HEK293 (cell line): ENCODE measurements around the gene EPHB3.

Experiments
- ZBTB8A ChIP-seq: fragments of 450-650 bp; formaldehyde crosslinking; IDR thresholded peaks from 2 replicates; pipeline ENCODE4 v1.5.1; 2016; ENCODE audit warnings: missing biosample characterization, missing genetic modification characterization
- ZFHX2 ChIP-seq: fragments of 450-650 bp; formaldehyde crosslinking; conservative IDR thresholded peaks from 2 replicates; pipeline ENCODE4 v1.5.1; 2016; ENCODE audit warnings: missing biosample characterization, missing genetic modification characterization
- ZNF19 ChIP-seq: fragments of 450-650 bp; formaldehyde crosslinking; IDR thresholded peaks from 2 replicates; pipeline ENCODE4; 2016; ENCODE audit warnings: missing biosample characterization, missing genetic modification characterization, low read depth
- TF ChIP-seq, protein P1 (sequence below): fragments of 450-650 bp; formaldehyde crosslinking; IDR thresholded peaks from 2 replicates; pipeline ENCODE4 v1.5.1; 2016; ENCODE audit warnings: missing biosample characterization, missing genetic modification characterization

DNA sequence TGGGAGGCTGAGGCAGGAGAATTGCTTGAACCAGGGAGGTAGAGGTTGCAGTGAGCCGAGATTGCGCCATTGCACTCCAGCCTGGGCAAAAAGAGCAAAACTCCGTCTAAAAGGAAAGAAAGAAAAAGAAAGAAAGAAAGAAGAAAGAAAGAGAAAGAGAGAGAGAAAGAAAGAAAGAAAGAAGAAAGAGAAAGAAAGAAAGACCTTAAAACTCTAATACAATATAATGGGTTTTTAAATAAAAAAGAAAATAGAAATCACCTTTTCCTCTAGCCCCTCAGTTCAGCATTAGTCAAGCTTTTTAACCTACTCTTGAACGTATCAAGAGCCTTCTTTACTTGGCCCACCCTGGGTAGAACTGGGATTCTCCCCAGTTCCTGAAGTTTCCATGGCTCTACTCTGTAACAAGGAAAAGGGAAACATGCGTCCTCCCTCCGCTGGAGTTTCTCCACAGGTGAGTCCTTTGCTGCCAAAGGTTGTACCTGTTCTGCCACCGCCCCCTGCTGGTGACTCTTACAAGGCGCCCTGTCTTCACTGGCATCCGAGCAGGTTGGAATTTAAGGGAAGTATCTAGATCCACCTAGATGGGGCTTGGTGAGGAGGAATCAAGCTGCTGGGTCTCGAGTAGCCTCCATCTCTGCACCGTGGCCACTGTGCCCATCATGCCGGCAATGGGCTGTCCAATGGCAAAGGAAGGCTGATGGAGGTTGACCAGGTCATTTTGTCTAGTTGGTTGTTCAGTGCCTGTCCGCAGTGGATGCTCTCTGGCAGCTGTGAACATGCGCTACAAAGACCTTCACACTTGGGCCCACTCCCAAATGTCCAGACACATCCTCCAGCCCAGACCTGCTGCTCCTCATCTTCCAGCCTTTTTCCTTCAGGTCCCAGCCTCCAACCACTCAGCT is 20.6 kb upstream of the EPHB3 start:
- TF ChIP-seq, protein P1, sequence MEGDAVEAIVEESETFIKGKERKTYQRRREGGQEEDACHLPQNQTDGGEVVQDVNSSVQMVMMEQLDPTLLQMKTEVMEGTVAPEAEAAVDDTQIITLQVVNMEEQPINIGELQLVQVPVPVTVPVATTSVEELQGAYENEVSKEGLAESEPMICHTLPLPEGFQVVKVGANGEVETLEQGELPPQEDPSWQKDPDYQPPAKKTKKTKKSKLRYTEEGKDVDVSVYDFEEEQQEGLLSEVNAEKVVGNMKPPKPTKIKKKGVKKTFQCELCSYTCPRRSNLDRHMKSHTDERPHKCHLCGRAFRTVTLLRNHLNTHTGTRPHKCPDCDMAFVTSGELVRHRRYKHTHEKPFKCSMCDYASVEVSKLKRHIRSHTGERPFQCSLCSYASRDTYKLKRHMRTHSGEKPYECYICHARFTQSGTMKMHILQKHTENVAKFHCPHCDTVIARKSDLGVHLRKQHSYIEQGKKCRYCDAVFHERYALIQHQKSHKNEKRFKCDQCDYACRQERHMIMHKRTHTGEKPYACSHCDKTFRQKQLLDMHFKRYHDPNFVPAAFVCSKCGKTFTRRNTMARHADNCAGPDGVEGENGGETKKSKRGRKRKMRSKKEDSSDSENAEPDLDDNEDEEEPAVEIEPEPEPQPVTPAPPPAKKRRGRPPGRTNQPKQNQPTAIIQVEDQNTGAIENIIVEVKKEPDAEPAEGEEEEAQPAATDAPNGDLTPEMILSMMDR (tag by site-specific recombination), result peak; percentile 27; the same call in 1 of the 2 replicates
- no peak for TF ChIP-seq ZNF19 (tag by site-specific recombination)
- no peak for TF ChIP-seq ZBTB8A
- no peak for TF ChIP-seq ZFHX2 (tag by site-specific recombination)
